ENCODE data around the gene MAPK10. TPM values are rescaled to one million over a fixed set of nuclear protein-coding genes. Genes with fewer than 3 reads are reported as not detected.

Gene MAPK10
- total RNA-seq, 3 donors from 2014 or later (not counting 1 experiment from before 2014, with no cell fraction given), result 0.92 TPM; not detected in 2

GRCh38 chr4:86283371-86283770 is 76.5 kb downstream of the MAPK10 start:
- Mint-ChIP-seq H3K27me3 (ENCODE audit: low read depth in 2 of 2) (no peaks in the 10 kb centered on the region), H3K9me3 (peaks cover 5% of the 10 kb centered on the region in 2 donors), H3K4me1 (no peaks in the 10 kb centered on the region), H3K27ac (no peak overlapping the region), H3K4me3 (no peak overlapping the region), H3K36me3 (no peaks in the 10 kb centered on the region)
- 17% methylated on average over 1 of the region's 3 CpGs for WGBS (ENCODE audit: insufficient coverage)
- ATAC-seq, result no peak
- Histone ChIP-seq H3K9me3 (ENCODE audit: control insufficient read depth, insufficient read depth, low read length) (no peaks in the 10 kb centered on the region), H3K27ac (ENCODE audit: low read length) (no peak overlapping the region), H3K27me3 (ENCODE audit: control insufficient read depth, insufficient read depth, low read length) (no peaks in the 10 kb centered on the region), H3K36me3 (ENCODE audit: control insufficient read depth, insufficient read depth, low read length) (no peaks in the 10 kb centered on the region), H3K4me3 (ENCODE audit: low read length) (no peak overlapping the region), H3K4me1 (ENCODE audit: control insufficient read depth, insufficient read depth, low read length) (no peaks in the 10 kb centered on the region)
- DNase-seq, result no peak
- intact Hi-C loops (cut with micrococcal nuclease), result no loop called here
- no peak for TF ChIP-seq CTCF (IDR thresholded peaks at IDR 0.05)

GRCh38 chr4:86280246-86280645 is 79.6 kb downstream of the MAPK10 start:
- Mint-ChIP-seq H3K36me3 (no peaks in the 10 kb centered on the region), H3K9me3 (peaks cover 8 to 14% of the 10 kb centered on the region in 2 donors), H3K27me3 (ENCODE audit: low read depth in 2 of 2) (no peaks in the 10 kb centered on the region), H3K27ac (no peak overlapping the region), H3K4me3 (no peak overlapping the region), H3K4me1 (no peaks in the 10 kb centered on the region)
- intact Hi-C loops (cut with micrococcal nuclease), result no loop called here
- no peaks in the 10 kb centered on the region for H3K9me3 ChIP-seq (ENCODE audit: control insufficient read depth, insufficient read depth, low read length)
- no peak overlapping the region for H3K4me3 ChIP-seq (ENCODE audit: low read length)
- H3K27me3 ChIP-seq (ENCODE audit: control insufficient read depth, insufficient read depth, low read length), result no peaks in the 10 kb centered on the region
- TF ChIP-seq CTCF (IDR thresholded peaks at IDR 0.05), result no peak
- H3K4me1 ChIP-seq (ENCODE audit: control insufficient read depth, insufficient read depth, low read length), result no peaks in the 10 kb centered on the region
- WGBS (ENCODE audit: insufficient coverage), result 70% methylated on average over 1 of the region's 2 CpGs
- no peak for ATAC-seq
- no peak overlapping the region for H3K27ac ChIP-seq (ENCODE audit: low read length)
- H3K36me3 ChIP-seq (ENCODE audit: control insufficient read depth, insufficient read depth, low read length), result no peaks in the 10 kb centered on the region
- DNase-seq, result no peak

- H3K27ac Mint-ChIP-seq, result no peak overlapping the region
- H3K4me3 ChIP-seq (ENCODE audit: low read length), result no peak overlapping the region
- H3K4me3 Mint-ChIP-seq, result no peak overlapping the region
- H3K27me3 Mint-ChIP-seq (ENCODE audit: low read depth in 2 of 2), result no peaks in the 10 kb centered on the region
- TF ChIP-seq CTCF (IDR thresholded peaks at IDR 0.05), result no peak
- intact Hi-C loops (cut with micrococcal nuclease), result no loop called here
- H3K27ac ChIP-seq (ENCODE audit: low read length), result no peak overlapping the region
- H3K4me1 Mint-ChIP-seq, result no peaks in the 10 kb centered on the region
- DNase-seq, result no peak
- no peaks in the 10 kb centered on the region for H3K36me3 ChIP-seq (ENCODE audit: control insufficient read depth, insufficient read depth, low read length)
- no peaks in the 10 kb centered on the region for H3K27me3 ChIP-seq (ENCODE audit: control insufficient read depth, insufficient read depth, low read length)
- ATAC-seq, result no peak
- WGBS (ENCODE audit: insufficient coverage), result 86% methylated on average over 4 of the region's 5 CpGs
- no peaks in the 10 kb centered on the region for H3K36me3 Mint-ChIP-seq
- H3K9me3 ChIP-seq (ENCODE audit: control insufficient read depth, insufficient read depth, low read length), result no peaks in the 10 kb centered on the region
- peaks cover 9 to 14% of the 10 kb centered on the region in 2 donors for H3K9me3 Mint-ChIP-seq
- no peaks in the 10 kb centered on the region for H3K4me1 ChIP-seq (ENCODE audit: control insufficient read depth, insufficient read depth, low read length)
These were observed 80.4 kb downstream of the MAPK10 start for GRCh38 chr4:86279293-86279960.

- TF ChIP-seq CTCF (IDR thresholded peaks at IDR 0.05), result no peak
- Histone ChIP-seq H3K4me1 (ENCODE audit: control insufficient read depth, insufficient read depth, low read length) (no peaks in the 10 kb centered on the region), H3K9me3 (ENCODE audit: control insufficient read depth, insufficient read depth, low read length) (no peaks in the 10 kb centered on the region), H3K4me3 (ENCODE audit: low read length) (no peak overlapping the region), H3K27ac (ENCODE audit: low read length) (no peak overlapping the region), H3K27me3 (ENCODE audit: control insufficient read depth, insufficient read depth, low read length) (no peaks in the 10 kb centered on the region), H3K36me3 (ENCODE audit: control insufficient read depth, insufficient read depth, low read length) (no peaks in the 10 kb centered on the region)
- DNase-seq, result no peak
- WGBS (ENCODE audit: insufficient coverage), result 80% methylated on average over 1 of the region's 2 CpGs
- Mint-ChIP-seq H3K4me1 (no peaks in the 10 kb centered on the region), H3K9me3 (peaks cover 10 to 12% of the 10 kb centered on the region in 2 donors), H3K36me3 (no peaks in the 10 kb centered on the region), H3K27ac (no peak overlapping the region), H3K27me3 (ENCODE audit: low read depth in 2 of 2) (no peaks in the 10 kb centered on the region), H3K4me3 (no peak overlapping the region)
- intact Hi-C loops (cut with micrococcal nuclease), result no loop called here
- ATAC-seq, result no peak
These were observed 81.7 kb downstream of the MAPK10 start for GRCh38 chr4:86278126-86278525.

All from natural killer cell (primary cell).